Measurements from ENCODE around the gene CALML5. TPM values are rescaled to one million over a fixed set of nuclear protein-coding genes. Genes with fewer than 3 reads are reported as not detected.

Gene CALML5
- total RNA-seq, 3 donors from 2014 or later, result 31.0 to 31.1 TPM; not detected in 1

GRCh38 chr10:5511885-5512280, 12.5 kb upstream of the CALML5 start:
- Histone ChIP-seq H3K4me3 (no peak overlapping the region), H3K27ac (no peak overlapping the region), H3K27me3 (no peaks in the 10 kb centered on the region), H3K9me3 (no peaks in the 10 kb centered on the region), H3K36me3 (no peaks in the 10 kb centered on the region), H3K4me1 (peaks cover 0 to 5% of the 10 kb centered on the region in 2 donors)
- intact Hi-C loops (cut with DNase I; ENCODE audit: low total_unique reads), result no loop called here
- no peak for DNase-seq (ENCODE audit: low spot score in 2 of 2)
- TF ChIP-seq POLR2AphosphoS5 (IDR thresholded peaks at IDR 0.05) (no peak), POLR2A (IDR thresholded peaks at IDR 0.05) (no peak)
- TF ChIP-seq, protein P1, sequence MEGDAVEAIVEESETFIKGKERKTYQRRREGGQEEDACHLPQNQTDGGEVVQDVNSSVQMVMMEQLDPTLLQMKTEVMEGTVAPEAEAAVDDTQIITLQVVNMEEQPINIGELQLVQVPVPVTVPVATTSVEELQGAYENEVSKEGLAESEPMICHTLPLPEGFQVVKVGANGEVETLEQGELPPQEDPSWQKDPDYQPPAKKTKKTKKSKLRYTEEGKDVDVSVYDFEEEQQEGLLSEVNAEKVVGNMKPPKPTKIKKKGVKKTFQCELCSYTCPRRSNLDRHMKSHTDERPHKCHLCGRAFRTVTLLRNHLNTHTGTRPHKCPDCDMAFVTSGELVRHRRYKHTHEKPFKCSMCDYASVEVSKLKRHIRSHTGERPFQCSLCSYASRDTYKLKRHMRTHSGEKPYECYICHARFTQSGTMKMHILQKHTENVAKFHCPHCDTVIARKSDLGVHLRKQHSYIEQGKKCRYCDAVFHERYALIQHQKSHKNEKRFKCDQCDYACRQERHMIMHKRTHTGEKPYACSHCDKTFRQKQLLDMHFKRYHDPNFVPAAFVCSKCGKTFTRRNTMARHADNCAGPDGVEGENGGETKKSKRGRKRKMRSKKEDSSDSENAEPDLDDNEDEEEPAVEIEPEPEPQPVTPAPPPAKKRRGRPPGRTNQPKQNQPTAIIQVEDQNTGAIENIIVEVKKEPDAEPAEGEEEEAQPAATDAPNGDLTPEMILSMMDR (IDR thresholded peaks at IDR 0.05), result no peak

- no peaks in the 10 kb centered on the region for H3K27me3 ChIP-seq
- TF ChIP-seq POLR2A (IDR thresholded peaks at IDR 0.05) (no peak), POLR2AphosphoS5 (IDR thresholded peaks at IDR 0.05) (no peak)
- TF ChIP-seq, protein P1 (IDR thresholded peaks at IDR 0.05), result no peak
- no peak for DNase-seq (ENCODE audit: low spot score in 2 of 2)
- no peaks in the 10 kb centered on the region for H3K36me3 ChIP-seq
- H3K9me3 ChIP-seq, result no peaks in the 10 kb centered on the region
- intact Hi-C loops (cut with DNase I; ENCODE audit: low total_unique reads), result no loop called here
- H3K4me1 ChIP-seq, result peaks cover 0 to 5% of the 10 kb centered on the region in 2 donors
- no peak overlapping the region for H3K27ac ChIP-seq
- no peak overlapping the region for H3K4me3 ChIP-seq
Observed at GRCh38 chr10:5511231-5511884, 12.0 kb upstream of the CALML5 start.

GRCh38 chr10:5510281-5511072, 11.1 kb upstream of the CALML5 start:
- no peak overlapping the region for H3K27ac ChIP-seq
- intact Hi-C loops (cut with DNase I; ENCODE audit: low total_unique reads), result no loop called here
- no peak for DNase-seq (ENCODE audit: low spot score in 2 of 2)
- peaks cover 0 to 5% of the 10 kb centered on the region in 2 donors for H3K4me1 ChIP-seq
- H3K36me3 ChIP-seq, result no peaks in the 10 kb centered on the region
- TF ChIP-seq, protein P1 (IDR thresholded peaks at IDR 0.05), result no peak
- TF ChIP-seq POLR2A (IDR thresholded peaks at IDR 0.05) (no peak), POLR2AphosphoS5 (IDR thresholded peaks at IDR 0.05) (no peak)
- no peaks in the 10 kb centered on the region for H3K9me3 ChIP-seq
- H3K27me3 ChIP-seq, result no peaks in the 10 kb centered on the region
- H3K4me3 ChIP-seq, result no peak overlapping the region

- no peaks in the 10 kb centered on the region for H3K27me3 ChIP-seq
- DNase-seq (ENCODE audit: low spot score in 2 of 2), result no peak
- H3K4me1 ChIP-seq, result peaks cover 0 to 5% of the 10 kb centered on the region in 2 donors
- no peaks in the 10 kb centered on the region for H3K36me3 ChIP-seq
- intact Hi-C loops (cut with DNase I; ENCODE audit: low total_unique reads), result no loop called here
- H3K27ac ChIP-seq, result no peak overlapping the region
- no peaks in the 10 kb centered on the region for H3K9me3 ChIP-seq
- H3K4me3 ChIP-seq, result no peak overlapping the region
- TF ChIP-seq POLR2A (IDR thresholded peaks at IDR 0.05), result no peak
- TF ChIP-seq POLR2AphosphoS5 (IDR thresholded peaks at IDR 0.05), result no peak
- TF ChIP-seq, protein P1 (IDR thresholded peaks at IDR 0.05), result no peak
Observed at GRCh38 chr10:5509691-5510090, 10.3 kb upstream of the CALML5 start.

DNA sequence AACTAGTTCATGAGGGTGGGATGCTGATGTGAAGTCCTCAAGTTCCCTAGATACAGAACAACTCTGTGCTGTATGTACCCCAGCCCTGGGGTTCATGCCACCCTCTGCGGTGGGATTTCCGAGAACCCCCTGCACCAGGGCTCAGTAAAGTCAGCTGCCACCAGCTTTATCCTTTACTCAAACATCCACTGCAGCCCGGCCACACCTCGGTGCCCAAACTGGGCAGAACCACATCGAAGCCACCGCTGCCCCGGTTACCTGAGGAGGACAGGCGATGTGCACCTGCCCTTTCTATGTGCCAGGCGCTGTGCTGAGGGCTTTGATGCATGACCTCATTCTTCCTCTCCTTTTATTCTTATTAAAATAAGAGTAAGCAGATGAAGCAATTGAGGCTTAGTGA, 9.9 kb upstream of the CALML5 start:
- Histone ChIP-seq H3K4me3 (no peak overlapping the region), H3K4me1 (peaks cover under 1 to 5% of the 10 kb centered on the region in 2 donors), H3K36me3 (no peaks in the 10 kb centered on the region), H3K9me3 (no peaks in the 10 kb centered on the region), H3K27ac (no peak overlapping the region), H3K27me3 (no peaks in the 10 kb centered on the region)
- TF ChIP-seq POLR2AphosphoS5 (IDR thresholded peaks at IDR 0.05), result no peak
- TF ChIP-seq, protein P1 (IDR thresholded peaks at IDR 0.05), result no peak
- TF ChIP-seq POLR2A (IDR thresholded peaks at IDR 0.05), result no peak
- no peak for DNase-seq (ENCODE audit: low spot score in 2 of 2)
- intact Hi-C loops (cut with DNase I; ENCODE audit: low total_unique reads), result no loop called here

Data from breast epithelium (tissue), 4 donors.